ENCODE data around the gene NLRX1.
"Not testable (repeated sequence)": the region's sequence is repeated elsewhere in the genome, so short reads cannot be mapped to it uniquely, and the experiment has no call there.

Gene NLRX1

DNA sequence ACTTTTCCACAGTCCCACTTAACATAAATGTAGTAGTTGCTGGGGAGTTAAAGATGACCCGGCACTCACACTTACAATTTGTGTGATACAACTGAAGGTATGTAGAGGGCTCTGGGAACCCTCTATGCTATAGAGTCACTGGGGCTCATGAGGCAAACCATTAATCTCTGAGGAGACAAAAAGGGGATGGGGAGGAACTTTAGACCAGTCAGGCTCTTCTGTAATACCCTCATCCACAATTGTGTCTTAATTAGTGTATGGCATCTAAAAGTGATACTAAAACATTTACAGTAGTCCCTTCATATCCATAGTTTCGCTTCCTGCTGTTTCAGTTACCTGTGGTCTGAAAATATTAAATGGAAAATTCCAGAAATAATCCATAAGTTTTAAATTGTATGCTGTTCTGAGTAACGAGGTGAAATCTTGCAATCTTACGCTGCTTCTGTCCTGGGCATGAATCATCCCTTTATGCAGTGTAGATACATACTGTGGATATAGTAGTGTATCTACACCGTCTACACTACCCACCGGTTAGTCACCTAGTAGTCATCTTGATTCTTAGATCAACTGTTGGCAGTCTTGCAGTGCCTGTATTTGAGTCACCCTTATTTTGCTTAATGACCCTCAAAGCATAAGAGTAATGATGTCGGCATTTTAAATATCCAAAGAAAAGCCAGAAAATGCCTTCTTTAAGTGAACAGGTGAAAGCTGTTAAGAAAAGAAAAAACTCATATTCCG is 49.8 kb downstream of the NLRX1 start:
- DNase-seq, result no peak

DNA sequence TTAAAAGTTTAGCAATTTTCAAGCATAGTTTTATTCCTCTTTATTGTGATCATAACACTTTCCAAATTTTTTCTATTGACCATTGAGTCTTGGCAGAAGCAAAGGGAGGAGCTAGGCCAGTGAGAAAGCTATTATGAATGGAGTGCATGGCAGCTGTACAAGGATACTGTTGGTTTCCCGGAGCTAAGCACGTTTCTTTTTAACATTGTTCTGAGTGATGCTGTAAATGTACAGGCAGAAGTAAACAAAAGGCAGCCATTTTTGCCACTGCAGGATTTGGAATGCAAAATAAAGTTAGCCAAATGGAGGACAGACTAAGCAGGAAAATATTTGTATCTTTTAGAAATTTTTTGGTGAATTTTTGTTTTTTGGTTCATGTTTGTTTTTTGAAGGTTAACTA is 53.8 kb downstream of the NLRX1 start:
- no peak for DNase-seq

DNA sequence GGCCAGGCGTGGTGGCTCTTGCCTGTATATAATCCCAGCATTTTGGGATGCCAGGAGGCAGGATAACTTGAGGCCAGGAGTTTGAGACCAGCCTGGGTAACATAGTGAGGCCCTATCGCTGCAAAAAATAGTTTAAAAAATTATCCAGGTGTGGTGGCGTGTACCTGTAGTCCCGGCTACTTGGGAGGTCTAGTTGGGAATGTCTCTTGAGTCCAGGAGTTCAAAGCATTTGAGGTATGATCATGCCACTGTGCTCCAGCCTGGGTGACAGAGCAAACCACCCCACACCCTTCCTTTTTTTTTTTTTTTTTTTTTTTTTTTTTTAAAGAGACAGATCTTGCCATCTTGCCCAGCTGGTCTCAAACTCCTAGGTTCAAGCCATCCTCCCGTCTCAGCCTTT is 54.4 kb downstream of the NLRX1 start:
- DNase-seq, result no peak

DNA sequence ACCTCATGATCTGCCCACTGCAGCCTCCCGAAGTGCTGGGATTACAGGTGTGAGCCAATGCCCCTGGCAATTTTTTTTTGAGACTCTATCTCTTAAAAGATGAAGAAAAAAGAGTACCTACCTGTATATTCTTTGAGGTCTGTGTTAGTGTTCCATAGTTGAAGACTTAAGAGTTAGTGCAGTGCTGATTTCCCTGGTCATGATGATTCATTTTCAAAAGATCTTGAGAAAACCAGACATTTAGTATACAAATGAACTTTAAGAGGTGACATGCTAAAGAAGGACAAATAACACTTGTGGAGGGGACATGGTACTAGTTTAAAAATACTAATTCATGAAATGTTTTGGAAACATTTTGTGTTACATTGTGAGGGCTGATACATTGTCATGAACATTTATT is 55.3 kb downstream of the NLRX1 start:
- DNase-seq, result no peak

DNA sequence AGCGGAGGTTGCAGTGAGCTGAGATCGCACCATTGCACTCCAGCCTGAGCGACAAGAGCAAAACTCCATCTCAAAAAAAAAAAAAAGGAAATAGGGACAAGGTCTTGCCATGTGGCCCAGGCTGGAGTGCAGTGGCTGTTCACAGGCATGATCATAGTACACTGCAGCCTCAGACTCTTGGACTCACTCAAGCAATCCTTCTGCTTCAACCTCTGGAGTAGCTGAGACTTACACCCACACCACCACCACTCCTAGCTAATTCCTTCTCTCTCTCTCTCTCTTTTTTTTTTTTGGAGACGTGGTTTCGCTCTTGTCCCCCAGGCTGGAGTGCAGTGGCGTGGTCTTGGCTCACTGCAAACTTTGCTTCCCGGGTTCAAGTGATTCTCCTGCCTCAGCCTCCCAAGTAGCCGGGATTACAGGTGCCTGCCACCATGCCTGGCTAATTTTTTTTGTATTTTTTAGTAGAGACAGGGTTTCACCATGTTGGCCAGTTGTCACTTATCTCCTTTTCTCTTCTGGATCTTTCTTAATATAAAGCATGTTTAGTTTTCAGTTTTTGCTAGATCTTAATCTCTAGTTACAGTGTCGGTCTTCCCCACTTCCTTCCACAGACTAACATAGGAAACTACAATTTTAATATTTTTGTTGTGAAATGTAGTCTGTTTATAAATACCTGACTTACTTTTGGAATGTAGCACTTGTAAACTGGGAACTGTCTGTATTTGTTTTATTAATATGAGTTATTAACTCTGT is 60.2 kb downstream of the NLRX1 start:
- not testable (repeated sequence) for DNase-seq

DNA sequence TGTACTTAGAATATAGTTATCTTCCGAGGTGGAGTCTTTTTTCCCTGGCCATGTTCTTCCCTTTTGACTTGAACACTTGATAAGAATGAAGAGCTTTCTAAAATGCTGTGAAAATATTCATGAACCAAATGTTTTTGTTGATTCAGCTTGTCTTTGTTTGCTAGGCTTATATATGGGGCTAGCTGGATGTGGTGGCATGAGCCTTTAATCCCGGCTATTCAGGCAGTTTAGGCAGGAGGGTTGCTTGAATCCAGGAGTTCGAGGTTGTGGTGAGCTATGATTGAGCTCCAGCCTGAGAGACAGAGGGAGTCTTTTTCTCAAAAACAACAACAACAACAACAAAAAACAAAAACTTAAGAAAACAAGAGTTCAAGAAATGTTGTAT is 60.8 kb downstream of the NLRX1 start:
- no peak for DNase-seq

DNA sequence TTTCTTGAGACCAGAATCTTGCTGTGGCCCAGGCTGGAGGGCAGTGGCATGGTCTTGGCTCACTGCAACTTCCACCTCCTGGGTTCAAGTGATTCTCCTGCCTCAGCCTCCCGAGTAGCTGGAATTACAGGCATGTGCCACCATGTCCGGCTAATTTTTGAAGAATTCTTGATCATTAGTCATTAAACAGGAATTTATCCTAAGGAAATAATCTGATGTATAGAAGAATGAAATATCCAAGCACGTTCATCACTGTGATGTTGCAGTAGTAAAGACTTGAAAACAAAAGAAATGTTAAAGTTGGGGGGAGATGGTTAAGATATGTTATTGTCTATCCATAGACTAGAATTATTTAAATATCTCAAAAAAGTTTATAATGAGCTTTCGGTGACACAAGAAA is 61.2 kb downstream of the NLRX1 start:
- DNase-seq, result no peak
